WI38 (cell line): ENCODE data around the gene ABCA9.
A peak's percentile ranks its signal among the peaks of the same experiment; 100 is the strongest.
"Not testable (repeated sequence)": the region's sequence is repeated elsewhere in the genome, so short reads cannot be mapped to it uniquely, and the experiment has no call there.

ENCODE experiments used
- H3K4me3 ChIP-seq: 2 replicates; pipeline ENCODE4 v1.5.1; 2011; ENCODE audit warnings: low read depth, mild to moderate bottlenecking, control low read depth, low read length
- TF ChIP-seq, protein P1 (sequence below): IDR thresholded peaks from 2 replicates; pipeline ENCODE4 v1.5.1; 2012; ENCODE audit warnings: low read depth, mild to moderate bottlenecking, control low read depth, low read length

Gene ABCA9

DNA sequence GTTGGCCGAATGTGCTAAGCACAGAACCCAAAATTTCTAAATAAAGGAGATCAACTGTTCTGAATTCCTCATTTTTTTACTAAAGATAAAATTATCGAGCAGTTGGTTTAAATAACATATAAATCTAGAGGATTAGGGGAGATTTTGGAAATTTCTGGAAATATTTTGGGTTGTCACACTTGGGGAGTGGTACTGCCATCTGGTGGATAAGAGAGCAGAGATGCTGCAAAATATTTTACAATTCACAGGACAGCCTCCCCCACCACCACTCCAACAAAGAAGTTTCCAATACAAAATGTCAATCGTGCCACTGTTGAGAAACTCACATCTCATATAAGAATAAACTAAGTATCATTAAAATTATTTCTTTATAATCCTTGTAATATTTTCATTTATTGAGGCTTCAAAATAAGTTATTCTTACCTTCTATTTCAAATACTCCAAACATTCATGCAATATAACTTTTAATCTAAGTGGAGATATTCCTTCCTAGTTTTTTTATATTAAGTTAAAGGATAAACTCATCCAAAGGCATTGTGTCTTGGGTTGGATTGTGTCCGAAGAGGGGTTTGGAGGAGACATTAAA is 88.5 kb downstream of the ABCA9 start:
- TF ChIP-seq, protein P1, sequence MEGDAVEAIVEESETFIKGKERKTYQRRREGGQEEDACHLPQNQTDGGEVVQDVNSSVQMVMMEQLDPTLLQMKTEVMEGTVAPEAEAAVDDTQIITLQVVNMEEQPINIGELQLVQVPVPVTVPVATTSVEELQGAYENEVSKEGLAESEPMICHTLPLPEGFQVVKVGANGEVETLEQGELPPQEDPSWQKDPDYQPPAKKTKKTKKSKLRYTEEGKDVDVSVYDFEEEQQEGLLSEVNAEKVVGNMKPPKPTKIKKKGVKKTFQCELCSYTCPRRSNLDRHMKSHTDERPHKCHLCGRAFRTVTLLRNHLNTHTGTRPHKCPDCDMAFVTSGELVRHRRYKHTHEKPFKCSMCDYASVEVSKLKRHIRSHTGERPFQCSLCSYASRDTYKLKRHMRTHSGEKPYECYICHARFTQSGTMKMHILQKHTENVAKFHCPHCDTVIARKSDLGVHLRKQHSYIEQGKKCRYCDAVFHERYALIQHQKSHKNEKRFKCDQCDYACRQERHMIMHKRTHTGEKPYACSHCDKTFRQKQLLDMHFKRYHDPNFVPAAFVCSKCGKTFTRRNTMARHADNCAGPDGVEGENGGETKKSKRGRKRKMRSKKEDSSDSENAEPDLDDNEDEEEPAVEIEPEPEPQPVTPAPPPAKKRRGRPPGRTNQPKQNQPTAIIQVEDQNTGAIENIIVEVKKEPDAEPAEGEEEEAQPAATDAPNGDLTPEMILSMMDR: peak; percentile 53; the same call in 1 of the 2 replicates
- H3K4me3 ChIP-seq: no peak overlapping the region

DNA sequence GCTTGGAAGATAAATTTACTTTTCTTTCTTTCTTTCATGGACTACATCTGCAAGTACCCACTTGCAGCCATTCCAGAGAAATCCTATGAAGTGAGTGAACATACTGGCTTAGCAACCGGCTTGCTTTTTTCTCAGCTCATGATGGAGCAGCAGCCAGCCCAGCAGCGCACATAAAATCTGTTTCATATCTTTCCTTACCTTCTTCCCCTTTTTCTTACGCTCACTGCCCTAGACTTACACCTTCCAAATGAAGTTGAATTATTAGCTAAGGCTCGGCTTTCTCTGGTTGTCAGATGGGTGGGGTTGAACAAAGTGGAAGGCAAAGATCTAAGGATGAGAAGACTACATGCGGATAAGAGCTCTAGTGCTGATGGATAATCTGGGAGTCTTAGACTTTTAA is 91.6 kb downstream of the ABCA9 start:
- TF ChIP-seq, protein P1: no peak
- H3K4me3 ChIP-seq: no peak overlapping the region

DNA sequence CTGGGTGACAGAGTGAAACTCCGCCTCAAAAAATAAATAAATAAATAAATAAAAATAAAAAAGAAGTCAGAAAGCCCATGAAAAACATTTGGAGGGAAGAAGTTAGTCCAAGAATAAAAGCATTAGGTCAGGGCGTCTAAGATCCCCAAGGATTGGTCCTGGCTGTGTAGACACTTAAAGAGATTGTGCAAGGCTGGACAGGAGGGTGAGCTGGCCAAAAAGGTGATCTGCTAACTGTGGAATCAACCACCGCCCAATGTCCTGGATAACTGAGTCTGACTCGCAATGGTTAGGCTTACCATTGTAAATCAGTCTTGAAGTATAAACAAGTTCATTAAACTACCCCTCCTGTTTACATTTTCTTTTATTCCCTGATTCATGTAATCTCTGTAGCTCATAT is 96.8 kb downstream of the ABCA9 start:
- TF ChIP-seq, protein P1: no peak
- no peak overlapping the region for H3K4me3 ChIP-seq

DNA sequence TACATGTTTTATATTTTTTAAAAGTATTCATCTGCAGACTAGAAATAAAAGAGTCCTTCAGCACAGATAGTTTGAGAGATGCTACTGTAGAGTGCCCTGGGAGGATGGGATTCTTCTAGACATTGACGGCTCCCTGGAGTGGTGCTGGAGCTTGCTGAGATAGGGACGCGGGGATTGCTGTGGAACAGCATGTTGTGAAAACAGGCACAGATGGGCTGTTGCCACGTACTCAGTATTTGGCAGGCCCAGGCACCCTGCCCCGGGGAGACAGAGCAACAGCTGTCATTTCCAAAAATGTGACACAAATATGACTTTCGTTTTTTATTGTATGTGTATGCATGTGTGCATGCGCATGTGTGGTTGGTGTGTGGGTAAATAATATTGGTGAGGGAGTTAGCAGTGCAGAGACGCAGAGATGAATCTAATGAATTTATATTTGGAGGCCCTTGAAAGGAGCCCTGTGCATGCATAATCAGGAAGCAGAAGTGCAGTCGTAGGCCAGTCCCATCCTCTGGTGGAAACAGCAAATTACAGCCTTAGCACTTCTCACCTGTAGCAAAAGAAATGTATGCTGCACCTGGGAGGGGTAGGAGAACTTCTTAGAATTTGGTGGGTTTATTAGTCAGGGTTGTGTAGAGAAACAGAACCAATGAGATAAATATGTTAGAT is 99.4 kb downstream of the ABCA9 start:
- TF ChIP-seq, protein P1: no peak
- H3K4me3 ChIP-seq: no peak overlapping the region

DNA sequence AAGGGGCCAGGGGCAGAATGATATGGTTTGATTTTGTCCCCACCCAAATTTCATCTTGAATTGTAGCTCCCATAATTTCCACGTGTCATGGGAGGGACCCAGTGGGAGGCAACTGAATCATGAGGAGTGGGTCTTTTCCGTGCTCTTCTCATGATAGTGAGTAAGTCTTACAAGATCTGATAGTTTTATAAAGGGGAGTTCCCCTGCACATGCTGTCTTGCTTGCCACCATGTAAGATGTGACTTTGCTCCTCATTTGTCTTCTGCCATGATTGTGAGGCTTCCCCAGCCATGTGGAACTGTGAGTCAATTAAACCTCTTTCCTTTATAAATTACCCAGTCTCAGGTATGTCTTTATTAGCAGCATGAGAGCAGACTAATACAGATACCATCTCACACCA is 101.6 kb downstream of the ABCA9 start:
- H3K4me3 ChIP-seq: not testable (repeated sequence)

DNA sequence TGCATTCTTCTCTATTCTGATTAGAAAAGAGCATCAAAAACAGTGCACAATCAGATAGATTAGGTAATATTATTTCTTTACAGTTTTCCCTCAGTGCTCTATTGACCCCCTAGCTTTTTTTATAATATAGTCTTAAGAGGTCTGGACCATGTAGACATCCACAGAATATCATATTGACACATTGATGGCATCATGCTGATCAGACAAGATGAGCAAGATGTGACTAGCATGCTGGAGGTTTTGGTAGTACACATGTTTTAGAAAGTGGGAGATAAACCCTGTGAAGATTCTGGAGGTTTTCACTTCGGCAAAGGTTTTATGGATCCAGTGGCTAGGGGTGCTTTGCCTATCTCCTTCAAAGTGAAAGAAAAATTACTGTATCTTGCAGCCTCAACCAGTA is 102.8 kb downstream of the ABCA9 start:
- TF ChIP-seq, protein P1: no peak
- H3K4me3 ChIP-seq: no peak overlapping the region

DNA sequence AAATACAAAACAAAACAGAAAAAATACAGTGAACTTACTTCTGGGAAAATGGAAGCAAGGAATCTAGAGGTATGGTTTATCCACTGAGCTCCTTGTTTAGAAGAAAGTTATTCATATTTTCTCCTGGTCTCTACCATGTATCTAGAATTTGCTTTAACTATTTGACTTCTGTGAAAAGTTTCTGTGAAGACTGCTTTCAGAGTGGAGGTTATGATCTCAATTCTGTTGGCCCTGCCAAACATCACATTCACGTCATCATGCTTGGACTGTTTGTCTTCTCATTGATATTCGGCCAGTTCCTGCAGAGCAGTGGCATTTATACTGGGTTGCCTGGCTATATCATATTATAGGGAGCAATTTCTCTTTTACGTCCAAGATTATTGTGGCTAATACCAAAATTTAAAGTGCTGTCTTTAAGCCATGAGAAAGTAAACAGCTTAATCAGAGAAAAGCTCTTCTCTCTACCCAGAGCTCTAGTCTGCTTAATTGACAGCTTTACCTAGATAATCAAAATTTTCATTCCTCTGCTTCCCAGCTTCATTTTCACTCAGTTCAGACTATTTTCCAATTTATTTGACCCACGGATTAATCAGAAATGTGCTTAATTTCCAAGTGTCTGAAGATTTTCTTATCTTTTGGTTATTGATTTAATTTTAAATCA is 105.4 kb downstream of the ABCA9 start, which contains the start of gene ABCA8:
Gene ABCA8, minus strand, starts transcription at position 212 of the 661 bp plus-strand sequence. CDS start 13,358 bp downstream, outside the sequence.
- TF ChIP-seq, protein P1: no peak
- no peak within 1 kb of the TSS for H3K4me3 ChIP-seq
